DOHH2 (cell line): ENCODE measurements around the gene CTIF.

Source experiments
- H3F3A ChIP-seq: fragments of 200-600 bp; sonication (generic), shearing (Covaris generic); 2 replicates; pipeline ENCODE4 v1.6.0; 2016; ENCODE audit warnings: antibody characterized with exemption, mild to moderate bottlenecking; ENCODE audit not compliant: control insufficient read depth, insufficient read depth
- H3K27ac ChIP-seq: fragments of 200-600 bp; sonication (generic); 2 replicates; pipeline ENCODE4 v1.5.1; 2014; ENCODE audit warnings: low read depth, mild to moderate bottlenecking, low read length, moderate library complexity
- H3K27me3 ChIP-seq: fragments of 200-600 bp; sonication (generic); 2 replicates; pipeline ENCODE4 v1.6.1; 2014; ENCODE audit warnings: mild to moderate bottlenecking, low read length, mixed read lengths; ENCODE audit not compliant: control insufficient read depth
- H3K36me3 ChIP-seq: fragments of 200-600 bp; sonication (generic); 2 replicates; pipeline ENCODE4 v1.6.1; 2014; ENCODE audit warnings: mild to moderate bottlenecking, low read length, moderate library complexity, mixed read lengths; ENCODE audit not compliant: control insufficient read depth
- H3K4me1 ChIP-seq: fragments of 200-600 bp; sonication (generic); 2 replicates; pipeline ENCODE4 v1.6.1; 2014; ENCODE audit warnings: mild to moderate bottlenecking, low read length, mixed read lengths; ENCODE audit not compliant: control insufficient read depth
- H3K4me2 ChIP-seq: fragments of 200-600 bp; sonication (generic); 2 replicates; pipeline ENCODE4 v1.6.0; 2014; ENCODE audit warnings: mild to moderate bottlenecking, low read length, moderate library complexity
- H3K4me3 ChIP-seq: fragments of 200-600 bp; sonication (generic); 2 replicates; pipeline ENCODE4 v1.5.1; 2014; ENCODE audit warnings: mild to moderate bottlenecking, low read length, mixed read lengths
- H3K79me2 ChIP-seq: fragments of 200-600 bp; sonication (generic); 2 replicates; pipeline ENCODE4 v1.6.1; 2014; ENCODE audit warnings: mild to moderate bottlenecking, low read length, mixed read lengths; ENCODE audit not compliant: control insufficient read depth
- H3K9me2 ChIP-seq: fragments of 200-600 bp; sonication (generic); replicated peaks from 2 replicates; pipeline ENCODE4 v1.6.1; 2014; ENCODE audit warnings: mild to moderate bottlenecking, low read length, mixed read lengths; ENCODE audit not compliant: control insufficient read depth
- H3K9me3 ChIP-seq: fragments of 200-600 bp; sonication (generic); 2 replicates; pipeline ENCODE4 v1.6.1; 2014; ENCODE audit warnings: antibody characterized with exemption, low read length, mixed read lengths; ENCODE audit not compliant: control insufficient read depth, insufficient read depth
- H4K20me1 ChIP-seq: fragments of 200-600 bp; sonication (generic); 2 replicates; pipeline ENCODE4 v1.6.0; 2014; ENCODE audit warnings: low read depth, mild to moderate bottlenecking, antibody characterized with exemption, low read length, moderate library complexity; ENCODE audit not compliant: control insufficient read depth, insufficient read depth
- CTCF ChIP-seq: fragments of 200-600 bp; sonication (generic); IDR thresholded peaks from one replicate; pipeline ENCODE4 v1.5.1; 2014; ENCODE audit warnings: antibody characterized with exemption, mild to moderate bottlenecking, low read depth, low read length; ENCODE audit not compliant: poor library complexity, severe bottlenecking
- EZH2phosphoT487 ChIP-seq: fragments of 200-600 bp; sonication (generic); IDR thresholded peaks from 2 replicates; pipeline ENCODE4 v1.6.1; 2017; ENCODE audit warnings: borderline replicate concordance, mild to moderate bottlenecking, antibody characterized with exemption, low read length, moderate library complexity, mixed read lengths

CTIF gene

GRCh38 chr18:48696218-48696617, 157.4 kb downstream of the CTIF start:
- Histone ChIP-seq H3K4me1 (no peaks in the 10 kb centered on the region), H3K9me2 (no peaks in the 10 kb centered on the region), H3F3A (no peaks in the 10 kb centered on the region), H3K4me3 (no peak overlapping the region), H3K4me2 (no peak overlapping the region), H4K20me1 (no peaks in the 10 kb centered on the region), H3K9me3 (no peaks in the 10 kb centered on the region), H3K79me2 (no peaks in the 10 kb centered on the region), H3K36me3 (no peaks in the 10 kb centered on the region), H3K27ac (no peak overlapping the region), H3K27me3 (no peaks in the 10 kb centered on the region)
- TF ChIP-seq CTCF = no peak
- no peak for TF ChIP-seq EZH2phosphoT487

- H3K4me1 ChIP-seq = no peaks in the 10 kb centered on the region
- no peak overlapping the region for H3K4me3 ChIP-seq
- no peak overlapping the region for H3K27ac ChIP-seq
- no peaks in the 10 kb centered on the region for H3K9me3 ChIP-seq
- H3K36me3 ChIP-seq = no peaks in the 10 kb centered on the region
- no peaks in the 10 kb centered on the region for H3K9me2 ChIP-seq
- no peaks in the 10 kb centered on the region for H3K27me3 ChIP-seq
- TF ChIP-seq CTCF (no peak), EZH2phosphoT487 (no peak)
- no peak overlapping the region for H3K4me2 ChIP-seq
- no peaks in the 10 kb centered on the region for H4K20me1 ChIP-seq
- H3K79me2 ChIP-seq = no peaks in the 10 kb centered on the region
- no peaks in the 10 kb centered on the region for H3F3A ChIP-seq
Measured at GRCh38 chr18:48697441-48697840, 158.6 kb downstream of the CTIF start.

GRCh38 chr18:48698707-48699106, 159.9 kb downstream of the CTIF start:
- H3K9me2 ChIP-seq = no peaks in the 10 kb centered on the region
- TF ChIP-seq EZH2phosphoT487 (no peak), CTCF (no peak)
- no peaks in the 10 kb centered on the region for H3K27me3 ChIP-seq
- H3K79me2 ChIP-seq = no peaks in the 10 kb centered on the region
- H3K4me1 ChIP-seq = no peaks in the 10 kb centered on the region
- no peak overlapping the region for H3K4me2 ChIP-seq
- H3K27ac ChIP-seq = no peak overlapping the region
- no peaks in the 10 kb centered on the region for H3K9me3 ChIP-seq
- no peak overlapping the region for H3K4me3 ChIP-seq
- H3F3A ChIP-seq = no peaks in the 10 kb centered on the region
- H4K20me1 ChIP-seq = no peaks in the 10 kb centered on the region
- H3K36me3 ChIP-seq = no peaks in the 10 kb centered on the region

- Histone ChIP-seq H3K79me2 (no peaks in the 10 kb centered on the region), H3K4me1 (no peaks in the 10 kb centered on the region), H4K20me1 (no peaks in the 10 kb centered on the region), H3F3A (no peaks in the 10 kb centered on the region), H3K36me3 (no peaks in the 10 kb centered on the region), H3K27me3 (no peaks in the 10 kb centered on the region), H3K27ac (no peak overlapping the region), H3K9me2 (no peaks in the 10 kb centered on the region), H3K4me2 (no peak overlapping the region), H3K9me3 (no peaks in the 10 kb centered on the region), H3K4me3 (no peak overlapping the region)
- TF ChIP-seq EZH2phosphoT487 = no peak
- TF ChIP-seq CTCF = no peak
Measured at GRCh38 chr18:48699761-48700160, 160.9 kb downstream of the CTIF start.
